Prostate gland (tissue), 2 donors: ENCODE measurements around the gene PRR5.

ENCODE experiments used
- POLR2A ChIP-seq: fragments of 450-650 bp; IDR thresholded peaks from one replicate; pipeline ENCODE4 v1.6.1; 2016; ENCODE audit warnings: antibody characterized with exemption, mild to moderate bottlenecking
- POLR2AphosphoS5 ChIP-seq: sonication (generic); formaldehyde crosslinking; IDR thresholded peaks from one replicate; pipeline ENCODE4 v1.6.1; 2017; ENCODE audit warnings: antibody characterized with exemption
- TF ChIP-seq, protein P1 (sequence below), 4 experiments: fragments of 200-600 bp in 2 of 4; fragments of 450-650 bp in 2 of 4; sonication (generic) in 2 of 4; IDR thresholded peaks; 1 replicate in 3 of 4; 2 replicates in 1 of 4; pipeline ENCODE4 v1.5.1; 2016 to 2019; ENCODE audit warnings: antibody characterized with exemption in 4 of 4, mild to moderate bottlenecking in 2 of 4, moderate library complexity in 2 of 4

DNA sequence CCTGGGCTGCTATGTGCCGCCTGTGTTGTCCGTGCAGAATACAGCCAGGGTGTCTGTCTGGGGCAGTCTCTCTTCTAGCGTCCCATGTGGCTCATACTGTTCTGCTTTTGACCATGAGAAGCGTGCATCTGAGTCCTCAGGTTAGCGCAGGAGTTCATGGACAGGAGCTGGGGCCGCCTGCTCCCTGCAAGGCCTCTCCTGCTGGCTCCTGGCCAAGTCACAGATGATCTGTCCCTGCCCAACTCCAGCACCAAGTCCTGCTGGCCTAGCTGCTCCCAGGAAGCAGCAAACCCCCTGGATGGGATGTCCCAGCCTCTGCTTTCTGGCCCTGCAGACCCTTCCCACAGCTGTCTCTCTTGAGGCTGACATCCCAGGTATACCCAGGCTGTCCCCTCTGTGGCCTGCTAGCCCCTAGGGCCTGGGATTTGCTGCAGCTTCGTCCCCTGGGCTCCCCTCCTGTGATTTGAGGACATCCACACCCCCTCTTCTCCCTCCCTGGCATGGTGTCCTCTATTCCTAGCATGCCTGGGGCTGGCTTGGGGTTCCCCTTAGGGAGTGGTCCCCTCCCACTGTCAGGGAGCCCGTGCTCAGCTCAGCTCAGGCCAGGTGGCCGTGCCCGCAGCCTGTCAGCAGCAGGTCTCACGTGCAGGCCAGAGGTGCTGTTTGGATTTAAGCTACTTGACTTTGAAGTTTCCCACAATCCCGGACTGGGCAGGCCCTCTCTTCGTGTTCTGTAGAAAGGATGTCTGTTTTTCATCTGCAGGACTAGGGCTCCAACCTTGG, 17.8 kb downstream of the PRR5 start:
- TF ChIP-seq POLR2A (no peak), POLR2AphosphoS5 (no peak)
- TF ChIP-seq, protein P1, sequence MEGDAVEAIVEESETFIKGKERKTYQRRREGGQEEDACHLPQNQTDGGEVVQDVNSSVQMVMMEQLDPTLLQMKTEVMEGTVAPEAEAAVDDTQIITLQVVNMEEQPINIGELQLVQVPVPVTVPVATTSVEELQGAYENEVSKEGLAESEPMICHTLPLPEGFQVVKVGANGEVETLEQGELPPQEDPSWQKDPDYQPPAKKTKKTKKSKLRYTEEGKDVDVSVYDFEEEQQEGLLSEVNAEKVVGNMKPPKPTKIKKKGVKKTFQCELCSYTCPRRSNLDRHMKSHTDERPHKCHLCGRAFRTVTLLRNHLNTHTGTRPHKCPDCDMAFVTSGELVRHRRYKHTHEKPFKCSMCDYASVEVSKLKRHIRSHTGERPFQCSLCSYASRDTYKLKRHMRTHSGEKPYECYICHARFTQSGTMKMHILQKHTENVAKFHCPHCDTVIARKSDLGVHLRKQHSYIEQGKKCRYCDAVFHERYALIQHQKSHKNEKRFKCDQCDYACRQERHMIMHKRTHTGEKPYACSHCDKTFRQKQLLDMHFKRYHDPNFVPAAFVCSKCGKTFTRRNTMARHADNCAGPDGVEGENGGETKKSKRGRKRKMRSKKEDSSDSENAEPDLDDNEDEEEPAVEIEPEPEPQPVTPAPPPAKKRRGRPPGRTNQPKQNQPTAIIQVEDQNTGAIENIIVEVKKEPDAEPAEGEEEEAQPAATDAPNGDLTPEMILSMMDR (IDR thresholded peaks at IDR 0.05), result no peak
